GM15510 (cell line): ENCODE data around the gene PUSL1.

Experiments
- POLR2A ChIP-seq: IDR thresholded peaks from 3 replicates; pipeline ENCODE4 v1.6.1; 2011; ENCODE audit warnings: borderline replicate concordance; ENCODE audit not compliant: insufficient read length; ENCODE audit errors: extremely low read depth

Gene PUSL1

GRCh38 chr1:1352786-1353388 is 44.5 kb downstream of the PUSL1 start:
- TF ChIP-seq POLR2A = no peak

- no peak for TF ChIP-seq POLR2A
These were observed 45.2 kb downstream of the PUSL1 start for GRCh38 chr1:1353389-1354151.

GRCh38 chr1:1354271-1355247 is 46.2 kb downstream of the PUSL1 start:
- TF ChIP-seq POLR2A = peak; percentile 20

- no peak for TF ChIP-seq POLR2A
These were observed 47.0 kb downstream of the PUSL1 start for GRCh38 chr1:1355416-1355815.

GRCh38 chr1:1356166-1356795 is 47.9 kb downstream of the PUSL1 start:
- TF ChIP-seq POLR2A = no peak

GRCh38 chr1:1356796-1357401 is 48.5 kb downstream of the PUSL1 start:
- TF ChIP-seq POLR2A = no peak

GRCh38 chr1:1357871-1358432 is 49.6 kb downstream of the PUSL1 start:
- no peak for TF ChIP-seq POLR2A

GRCh38 chr1:1358433-1359271 is 50.3 kb downstream of the PUSL1 start, which contains the start of gene MXRA8:
MXRA8 (minus strand) TSS chr1:1358555; CDS start chr1:1358504, 51 bp downstream.
- TF ChIP-seq POLR2A = no peak

GRCh38 chr1:1359308-1359663 is 50.9 kb downstream of the PUSL1 start:
- no peak for TF ChIP-seq POLR2A

- no peak for TF ChIP-seq POLR2A
These were observed 51.5 kb downstream of the PUSL1 start for GRCh38 chr1:1359664-1360468.

GRCh38 chr1:1360506-1361169 is 52.2 kb downstream of the PUSL1 start:
- no peak for TF ChIP-seq POLR2A
